Tibial artery (tissue), 4 donors: Measurements from ENCODE around the gene DDN.

Experiments
- DNase-seq, 2 donors: peaks; one replicate each; pipeline ENCODE4 v3.0.0-alpha.2; 2019
- H3K27ac ChIP-seq, 2 donors: fragments of 200-600 bp; sonication (generic) in 1 of 2; 1 replicate in 1 of 2; 2 replicates in 1 of 2; pipeline ENCODE4 v1.5.1; 2018 to 2019; ENCODE audit warnings: mild to moderate bottlenecking in 1 of 2
- H3K27me3 ChIP-seq, 2 donors: fragments of 200-600 bp; sonication (generic) in 1 of 2; one replicate each; pipeline versions ENCODE4 v1.5.1 to v1.6.0; 2016 to 2019
- H3K36me3 ChIP-seq, 3 donors: fragments of 200-600 bp; sonication (generic) in 2 of 3; one replicate each; pipeline ENCODE4 v1.5.1; 2016 to 2019; ENCODE audit warnings: mild to moderate bottlenecking in 2 of 3
- H3K4me1 ChIP-seq, 4 donors: fragments of 200-600 bp; sonication (generic) in 2 of 4; 1 replicate in 3 of 4; 2 replicates in 1 of 4; pipeline ENCODE4 v1.5.1; 2016 to 2019
- H3K4me3 ChIP-seq, 2 donors: fragments of 200-600 bp; sonication (generic) in 1 of 2; 1 replicate in 1 of 2; 2 replicates in 1 of 2; pipeline ENCODE4 v1.5.1; 2018 to 2019; ENCODE audit warnings: mild to moderate bottlenecking in 2 of 2
- H3K9me3 ChIP-seq, 3 donors: fragments of 200-600 bp; sonication (generic) in 1 of 3; one replicate each; pipeline ENCODE4 v1.5.1; 2016 to 2019
- CTCF ChIP-seq, 2 experiments: fragments of 200-600 bp in 1 of 2; fragments of 450-650 bp in 1 of 2; IDR thresholded peaks; one replicate each; pipeline ENCODE4 v1.5.1; 2017 to 2019; ENCODE audit warnings: antibody characterized with exemption in 2 of 2, mild to moderate bottlenecking in 1 of 2, moderate library complexity in 1 of 2
- intact Hi-C: fragments of 100-400 bp; cut with DNase I; formaldehyde crosslinking; loops from one replicate; pipeline ENCODE4 v1.15.0; 2023; ENCODE audit warnings: low total_unique reads

The DDN gene

GRCh38 chr12:49033611-49034285 lies 34.6 kb upstream of the DDN start:
- Histone ChIP-seq H3K4me1 (no peaks in the 10 kb centered on the region), H3K36me3 (peaks cover 49 to 94% (median 83%) of the 10 kb centered on the region in 3 donors), H3K27me3 (no peaks in the 10 kb centered on the region), H3K27ac (no peak overlapping the region), H3K9me3 (no peaks in the 10 kb centered on the region), H3K4me3 (no peak overlapping the region)
- TF ChIP-seq CTCF (IDR thresholded peaks at IDR 0.05) = no peak
- intact Hi-C loops = no loop called here
- DNase-seq = no peak

GRCh38 chr12:49032679-49033447 lies 33.7 kb upstream of the DDN start:
- no peaks in the 10 kb centered on the region for H3K4me1 ChIP-seq
- no peak overlapping the region for H3K27ac ChIP-seq
- no peaks in the 10 kb centered on the region for H3K9me3 ChIP-seq
- DNase-seq = no peak
- H3K4me3 ChIP-seq = no peak overlapping the region
- intact Hi-C loops = no loop called here
- peaks cover 48 to 94% (median 83%) of the 10 kb centered on the region in 3 donors for H3K36me3 ChIP-seq
- no peaks in the 10 kb centered on the region for H3K27me3 ChIP-seq
- no peak for TF ChIP-seq CTCF (IDR thresholded peaks at IDR 0.05)

- intact Hi-C loops = no loop called here
Measured at GRCh38 chr12:49032276-49032675, 33.1 kb upstream of the DDN start.

GRCh38 chr12:49031573-49032161 lies 32.5 kb upstream of the DDN start:
- Histone ChIP-seq H3K36me3 (peaks cover 48 to 94% (median 83%) of the 10 kb centered on the region in 3 donors), H3K4me1 (no peaks in the 10 kb centered on the region), H3K27ac (no peak overlapping the region), H3K4me3 (no peak overlapping the region), H3K27me3 (no peaks in the 10 kb centered on the region), H3K9me3 (no peaks in the 10 kb centered on the region)
- DNase-seq = peak in 1 of 2 donors; percentile 67
- TF ChIP-seq CTCF (IDR thresholded peaks at IDR 0.05) = no peak
- intact Hi-C loops = no loop called here

More at GRCh38 chr12:49032276-49032675, 33.1 kb upstream of the DDN start:
- Histone ChIP-seq H3K9me3 (no peaks in the 10 kb centered on the region), H3K4me3 (no peak overlapping the region), H3K27ac (no peak overlapping the region), H3K4me1 (no peaks in the 10 kb centered on the region), H3K36me3 (peaks cover 48 to 94% (median 83%) of the 10 kb centered on the region in 3 donors), H3K27me3 (no peaks in the 10 kb centered on the region)
- no peak for DNase-seq
- no peak for TF ChIP-seq CTCF (IDR thresholded peaks at IDR 0.05)

GRCh38 chr12:49030714-49031572 lies 31.8 kb upstream of the DDN start:
- Histone ChIP-seq H3K9me3 (no peaks in the 10 kb centered on the region), H3K27me3 (no peaks in the 10 kb centered on the region), H3K4me1 (no peaks in the 10 kb centered on the region), H3K36me3 (peaks cover 56 to 97% (median 88%) of the 10 kb centered on the region in 3 donors), H3K27ac (no peak overlapping the region), H3K4me3 (no peak overlapping the region)
- intact Hi-C loops = no loop called here
- peak in 1 of 2 donors; percentile 18 for DNase-seq
- no peak for TF ChIP-seq CTCF (IDR thresholded peaks at IDR 0.05)
